HG02885 (cell line): ENCODE results near the gene MRPL21.
A peak's percentile ranks its signal among the peaks of the same experiment; 100 is the strongest.
"Not testable (repeated sequence)": the region's sequence is repeated elsewhere in the genome, so short reads cannot be mapped to it uniquely, and the experiment has no call there.

Experiments
- ATAC-seq: cut with Tn5 transposase; IDR thresholded peaks from one replicate; pipeline ENCODE4 v1.9.1; 2021; ENCODE audit warnings: mild to moderate bottlenecking; ENCODE audit not compliant: unreplicated experiment, poor library complexity

Gene MRPL21

GRCh38 chr11:68914761-68915160 lies 11.1 kb upstream of the MRPL21 start:
- no peak for ATAC-seq

DNA sequence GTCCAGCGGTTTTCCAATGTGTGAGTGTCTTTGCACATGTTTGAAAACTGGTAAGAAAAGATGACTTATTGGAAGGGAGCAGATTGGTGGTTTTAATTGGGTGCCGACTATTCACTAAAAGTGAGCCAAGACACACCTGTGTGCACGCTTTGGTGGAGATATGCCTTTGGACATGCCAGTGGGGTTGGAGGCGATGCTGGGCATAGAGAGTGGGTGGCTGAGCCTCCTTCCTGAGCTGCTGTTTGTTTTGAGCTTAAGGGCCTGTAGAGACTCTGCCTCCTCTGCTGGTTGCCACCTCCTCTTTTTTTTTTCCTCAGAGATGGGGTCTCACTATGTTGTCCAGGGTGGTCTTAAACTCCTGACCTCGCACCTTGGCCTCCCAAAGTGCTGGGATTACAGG lies 9.6 kb upstream of the MRPL21 start:
- no peak for ATAC-seq

DNA sequence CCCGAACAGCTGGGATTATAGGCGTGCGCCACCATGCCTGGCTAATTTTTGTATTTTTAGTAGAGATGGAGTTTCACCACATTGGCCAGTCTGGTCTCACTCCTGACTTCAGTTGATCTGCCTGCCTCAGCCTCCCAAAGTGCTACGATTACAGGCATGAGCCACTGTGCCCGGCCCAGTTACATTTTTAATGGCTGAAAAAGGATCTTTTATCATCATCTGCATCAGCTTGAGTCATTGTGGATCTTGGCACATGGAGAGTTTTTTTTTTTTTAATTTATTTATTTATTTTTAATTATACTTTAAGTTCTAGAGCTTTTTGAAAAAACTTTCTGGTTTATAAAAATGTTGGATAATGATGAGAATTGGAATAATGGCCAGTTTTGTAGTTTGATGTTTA lies 8.6 kb upstream of the MRPL21 start:
- ATAC-seq, result no peak

DNA sequence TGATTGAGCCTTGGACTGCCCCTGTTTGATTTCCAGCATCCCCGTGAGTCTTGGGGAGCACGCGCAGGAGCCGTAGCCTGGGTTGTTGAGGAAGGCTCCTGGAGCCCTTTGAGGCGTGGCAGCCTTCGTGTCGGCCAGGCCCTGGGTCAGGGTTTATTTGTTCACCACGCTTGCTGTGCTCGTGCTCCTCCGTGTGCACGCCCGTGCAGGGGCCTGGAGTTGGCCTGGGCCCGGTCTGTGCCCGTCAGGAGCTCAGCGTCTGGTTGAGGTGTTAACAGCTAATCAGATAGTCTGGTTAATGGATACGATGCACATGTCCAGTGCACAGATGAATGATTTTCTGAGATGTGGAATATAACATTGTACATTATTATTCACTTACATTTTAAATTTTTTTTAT lies 8.1 kb upstream of the MRPL21 start:
- ATAC-seq, result no peak

- ATAC-seq, result no peak
Measured at GRCh38 chr11:68910965-68911364, 7.3 kb upstream of the MRPL21 start.

DNA sequence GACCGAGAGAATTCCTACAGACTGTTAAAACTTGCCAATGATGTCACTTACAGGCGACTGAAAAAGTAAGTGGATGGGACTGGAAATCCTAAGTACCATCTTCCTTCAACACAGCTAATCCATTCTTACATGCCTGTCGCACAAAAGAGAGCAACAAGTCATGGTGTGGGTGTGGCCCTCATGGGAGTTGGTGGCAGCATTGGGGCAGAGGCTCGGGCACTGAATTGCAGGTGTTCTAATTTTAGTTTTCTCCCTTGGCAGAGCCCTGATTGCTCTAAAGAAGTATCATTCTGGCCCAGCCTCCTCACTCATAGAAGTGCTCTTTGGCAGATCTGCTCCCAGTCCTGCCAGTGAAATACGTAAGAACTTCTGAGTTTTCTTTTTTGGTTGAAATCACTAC lies 4.6 kb upstream of the MRPL21 start:
- ATAC-seq, result no peak

GRCh38 chr11:68905421-68906360 lies 2.1 kb upstream of the MRPL21 start:
- ATAC-seq, result no peak

- ATAC-seq, result peak; percentile 35
Measured at GRCh38 chr11:68904248-68904847, 716 bp upstream of the MRPL21 start.

DNA sequence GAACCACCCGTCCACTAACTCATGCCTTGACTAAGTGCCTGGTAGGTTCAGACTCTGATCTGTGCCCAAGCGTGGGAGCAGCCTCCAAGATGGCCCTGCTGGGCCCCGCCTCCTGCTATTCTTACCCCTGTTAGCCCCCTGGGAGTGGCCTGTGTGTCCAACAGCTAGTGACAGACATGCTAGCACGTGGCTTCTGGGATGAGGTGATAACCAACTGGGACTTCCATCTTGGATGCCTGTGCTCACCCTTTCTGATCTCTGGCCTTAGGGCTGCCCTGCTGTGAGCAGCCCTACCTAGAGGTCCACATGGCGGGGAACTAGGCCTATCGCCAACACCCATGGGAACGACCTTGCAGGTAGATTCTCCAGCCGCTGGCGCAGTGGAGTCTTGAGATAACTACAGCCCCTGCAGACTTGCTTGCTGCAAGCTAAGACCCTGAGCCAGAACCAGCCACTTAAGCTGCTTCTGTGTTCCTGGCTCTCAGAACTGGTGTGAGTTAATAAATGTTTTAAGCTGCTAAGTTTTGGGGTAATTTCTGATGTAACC lies 2.7 kb downstream of the MRPL21 start:
- no peak for ATAC-seq

DNA sequence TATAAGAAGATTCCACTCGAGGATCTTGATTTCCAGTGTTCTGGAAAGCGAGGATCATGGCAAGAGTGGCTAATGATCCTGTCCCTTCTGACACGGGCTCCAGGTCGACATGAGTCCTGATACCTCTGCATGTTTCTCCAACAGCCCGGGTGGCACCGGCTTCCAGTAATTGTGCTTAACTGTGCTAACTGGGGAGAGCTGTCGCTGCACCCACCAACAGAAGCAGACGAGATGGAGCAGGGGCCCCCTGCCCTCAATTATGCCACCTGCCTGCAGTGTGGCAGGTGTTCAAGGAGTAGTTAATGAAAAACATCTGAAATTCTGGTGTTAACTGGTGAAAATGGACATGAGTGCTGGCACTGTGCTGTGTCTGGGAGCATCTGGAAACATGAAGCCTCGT lies 6.2 kb downstream of the MRPL21 start:
- no peak for ATAC-seq

DNA sequence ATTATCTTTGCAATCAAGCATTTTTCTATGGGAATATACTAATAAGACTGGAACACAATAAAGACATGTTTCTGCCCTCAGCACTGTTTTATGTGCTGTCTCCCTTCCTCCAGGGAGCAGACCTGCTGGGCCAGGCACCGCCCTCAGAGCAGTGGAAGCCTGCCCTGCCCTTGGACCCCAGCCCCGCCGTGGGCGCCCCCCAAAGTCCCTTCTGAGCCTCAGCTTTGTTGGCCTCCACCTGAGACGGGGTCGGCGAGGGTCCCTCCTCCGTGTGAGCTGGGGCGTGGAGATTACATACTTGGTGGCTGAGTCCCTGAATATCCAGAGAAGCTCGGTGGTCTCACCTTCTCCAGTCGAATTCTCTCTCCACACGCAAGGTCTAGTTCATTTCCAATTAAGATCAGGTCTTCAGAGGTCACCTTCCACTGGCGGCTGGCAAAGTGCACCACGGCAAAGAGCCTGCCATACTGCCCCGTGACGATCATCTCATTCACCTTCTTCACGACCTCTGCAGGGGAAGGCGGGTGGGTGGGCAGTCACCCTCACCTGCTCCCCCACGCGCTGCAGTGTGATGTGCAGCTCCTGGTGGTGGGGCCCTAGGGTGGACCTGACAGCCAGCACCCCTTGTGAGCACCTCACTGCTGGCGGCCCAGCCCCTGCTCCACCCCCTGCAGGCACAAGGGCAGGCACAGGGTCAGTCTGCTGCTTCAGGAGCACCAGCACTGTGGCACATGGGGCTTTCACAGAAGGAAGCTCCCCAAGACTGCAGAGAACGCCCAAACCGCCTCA lies 7.3 kb downstream of the MRPL21 start:
- ATAC-seq, result no peak

DNA sequence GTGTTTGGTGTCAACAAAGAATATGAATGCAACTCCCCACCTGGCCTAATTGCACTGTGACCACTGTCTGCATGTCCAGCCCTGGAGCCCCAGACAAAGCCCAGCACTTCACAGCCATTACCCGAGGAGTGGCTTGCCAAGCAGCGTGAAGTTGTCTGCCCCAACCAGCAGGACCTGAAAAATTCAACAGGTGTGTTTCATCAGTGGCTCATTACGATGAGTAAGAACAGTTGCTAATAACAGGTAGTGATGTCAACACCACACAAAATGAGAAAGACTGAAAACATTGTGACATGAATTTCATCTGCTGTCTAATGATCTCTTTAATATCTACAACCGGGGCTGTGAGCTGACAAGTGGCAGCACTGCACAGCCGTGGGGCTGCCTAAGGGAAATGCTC lies 10.3 kb downstream of the MRPL21 start:
- no peak for ATAC-seq

- ATAC-seq, result no peak
Measured at GRCh38 chr11:68892576-68892975, 11.1 kb downstream of the MRPL21 start.

DNA sequence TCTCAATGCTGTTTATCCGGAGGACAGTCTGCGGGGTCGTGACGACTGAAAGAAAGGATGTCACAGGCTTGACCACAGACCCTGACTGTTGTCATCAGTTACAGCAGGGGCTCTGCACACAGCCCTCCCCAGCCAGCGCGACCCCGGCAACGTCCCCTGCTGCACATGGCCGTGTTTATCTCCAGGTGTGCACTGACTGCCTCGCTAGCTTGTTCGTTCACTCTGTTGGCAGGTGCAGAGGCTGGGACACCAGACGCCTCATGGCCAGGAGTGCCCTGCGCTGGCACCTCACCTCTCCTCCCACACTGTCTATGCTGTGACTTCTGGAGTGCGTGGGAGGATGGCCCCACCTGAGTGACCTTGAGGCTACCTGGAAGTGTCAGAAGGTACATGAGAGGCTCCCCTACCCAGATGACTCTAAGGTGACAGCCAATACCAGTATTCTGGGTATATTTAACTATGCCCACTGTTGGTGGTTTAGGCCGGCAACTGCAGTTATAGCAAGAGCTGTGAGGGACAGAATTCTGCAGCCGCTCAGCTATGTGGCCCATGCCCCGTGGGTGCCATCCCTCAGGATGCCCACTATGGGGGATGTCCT lies 12.2 kb downstream of the MRPL21 start:
- no peak for ATAC-seq

DNA sequence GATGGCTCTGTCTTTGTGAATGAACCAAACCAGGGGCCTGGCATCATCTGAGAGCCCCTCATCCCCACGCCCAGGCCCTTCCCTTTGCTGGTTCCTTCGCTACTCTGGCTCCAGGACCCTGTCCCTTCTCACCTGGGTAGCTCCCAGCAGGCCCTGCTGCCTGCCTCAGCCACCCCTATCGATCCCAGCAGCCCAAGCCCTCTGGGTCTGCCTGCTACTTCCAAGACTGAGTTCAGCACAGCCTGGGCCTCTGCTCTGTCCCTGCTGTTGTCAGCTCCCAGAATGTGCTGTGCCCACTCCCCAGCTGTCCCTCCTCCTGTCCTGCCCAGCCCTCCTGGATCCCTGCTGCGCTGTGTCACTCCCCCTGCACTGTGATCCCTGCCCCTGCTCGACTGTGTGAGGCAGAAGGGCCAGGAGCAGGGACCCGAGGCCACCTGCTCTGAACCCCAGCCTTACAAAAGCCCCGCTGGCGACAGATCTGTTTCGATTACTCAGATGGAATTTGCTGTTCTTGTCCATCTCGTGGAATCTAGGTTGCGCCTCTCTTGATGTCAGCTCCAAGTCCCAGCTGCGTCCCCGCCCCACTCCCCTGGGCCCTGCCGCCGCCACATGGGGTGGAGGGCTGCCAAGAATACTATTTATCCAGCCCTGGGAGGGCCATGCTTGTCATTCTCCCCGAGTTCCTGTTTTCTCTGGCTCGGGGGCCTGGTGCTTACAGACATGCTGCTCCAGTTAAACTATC lies 13.0 kb downstream of the MRPL21 start:
- ATAC-seq, result no peak

- ATAC-seq, result no peak
Measured at GRCh38 chr11:68889948-68890446, 13.6 kb downstream of the MRPL21 start.

GRCh38 chr11:68884827-68885226 lies 18.8 kb downstream of the MRPL21 start:
- ATAC-seq, result not testable (repeated sequence)

DNA sequence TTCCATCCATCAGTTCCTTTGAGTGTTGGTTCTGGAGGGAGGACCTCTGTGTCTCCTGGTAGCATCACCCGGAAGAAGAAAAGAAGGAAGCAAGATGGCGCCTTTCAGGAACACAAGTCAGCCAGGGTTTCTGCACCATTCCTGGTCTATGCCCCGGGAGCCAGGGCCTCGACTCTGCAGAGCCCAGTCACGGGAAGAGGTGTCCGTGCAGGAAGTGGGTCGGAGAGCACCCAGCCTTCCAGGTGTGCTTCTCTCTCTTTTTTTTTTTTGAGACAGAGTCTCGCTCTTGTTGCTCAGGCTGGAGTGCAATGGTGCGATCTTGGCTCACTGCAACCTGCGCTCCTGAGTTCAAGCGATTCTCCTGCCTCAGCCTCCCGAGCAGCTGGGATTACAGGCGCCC lies 21.2 kb downstream of the MRPL21 start:
- ATAC-seq, result no peak

GRCh38 chr11:68881320-68881719 lies 22.3 kb downstream of the MRPL21 start:
- no peak for ATAC-seq

GRCh38 chr11:68880851-68881250 lies 22.8 kb downstream of the MRPL21 start:
- no peak for ATAC-seq
